ENCODE data around the gene ZFAND5. TPM values are rescaled to one million over a fixed set of nuclear protein-coding genes. Genes with fewer than 3 reads are reported as not detected.

Gene ZFAND5
- total and polyA plus RNA-seq, 2 of the 13 experiments (the other 11 are each of a cell fraction or from before 2014, with no cell fraction given), result 53.4 to 60.2 TPM

GRCh38 chr9:72364679-72365524 lies at the start of gene ZFAND5 (continued):
- TF ChIP-seq ZNF276 (CRISPR knock-in tag; IDR thresholded peaks at IDR 0.05; ENCODE audit: low read depth) (0 out of 2 replicates have a peak, but pooled peaks have one; percentile 72), ZMAT3 (CRISPR knock-in tag; conservative IDR thresholded peaks at IDR 0.05) (peak; percentile 63; the same call in 1 of the 2 replicates), ZNF143 (CRISPR knock-in tag; IDR thresholded peaks at IDR 0.05) (0 out of 2 replicates have a peak, but pooled peaks have one; percentile 29), ZSCAN29 (CRISPR knock-in tag; conservative IDR thresholded peaks at IDR 0.05) (no peak), MEIS2 (CRISPR knock-in tag; IDR thresholded peaks at IDR 0.05) (peak; percentile 70; the same call in 1 of the 2 replicates), ZFP90 (CRISPR knock-in tag; IDR thresholded peaks at IDR 0.05; ENCODE audit: borderline replicate concordance) (no peak; the same call in 1 of the 2 replicates), POLR2G (IDR thresholded peaks at IDR 0.05; ENCODE audit: low read depth, low read length) (peak; percentile 99), ZNF749 (CRISPR knock-in tag; IDR thresholded peaks at IDR 0.05; ENCODE audit: borderline replicate concordance) (peak; percentile 55; the same call in 1 of the 2 replicates)

GRCh38 chr9:72412483-72413040 lies 47.6 kb upstream of the ZFAND5 start:
- Histone ChIP-seq H3K27ac (ENCODE audit: extremely low read length, insufficient read depth, low read length) (no peak overlapping the region), H3K36me3 (replicated peaks in 1 of 2; ENCODE audit: control insufficient read depth in 1 of 2, insufficient read depth in 2 of 2, low read length in 2 of 2) (no peaks in the 10 kb centered on the region), H3K4me1 (ENCODE audit: insufficient read depth, low read length) (no peaks in the 10 kb centered on the region), H3K4me2 (ENCODE audit: low read depth, low read length) (no peak overlapping the region), H4K20me1 (ENCODE audit: insufficient read depth, low read length) (no peaks in the 10 kb centered on the region), H2AFZ (ENCODE audit: low read length) (no peak overlapping the region), H3K79me2 (ENCODE audit: insufficient read depth, low read length) (no peaks in the 10 kb centered on the region), H3K9ac (ENCODE audit: insufficient read depth, low read depth, low read length) (no peak overlapping the region), H3K9me3 (ENCODE audit: low read length) (no peaks in the 10 kb centered on the region), H3K4me3 (replicated peaks in 1 of 3; ENCODE audit: insufficient read depth in 1 of 3, low read depth in 2 of 3, low read length in 3 of 3) (no peak overlapping the region), H3K27me3 (ENCODE audit: control insufficient read depth in 1 of 2, insufficient read depth in 2 of 2, low read length in 2 of 2) (no peaks in the 10 kb centered on the region)
- WGBS (ENCODE audit: low lambda C conversion rate), result 41% methylated on average over 2 of the region's 2 CpGs
- ChIA-PET CTCF (ENCODE audit: low intra/inter-chr PET ratio, low total read pairs) (no interaction called here), POLR2A (no interaction called here)
- no peak for TF ChIP-seq HNRNPK (IDR thresholded peaks at IDR 0.05; ENCODE audit: low read depth, low read length, poor library complexity, severe bottlenecking)
- 0 out of 2 replicates have a peak, but pooled peaks have one; percentile 58 for TF ChIP-seq ZNF264 (CRISPR knock-in tag; IDR thresholded peaks at IDR 0.05)
- DNase-seq (ENCODE audit: low spot score) (no peak), ATAC-seq (no peak), FAIRE-seq (no peak)
- in situ Hi-C loops (cut with HindIII; ENCODE audit: extremely low pct_ligation_motif_present, low pct_unique_long_range_greater_than_20kb) (no loop called here), intact Hi-C loops (cut with micrococcal nuclease; ENCODE audit: unreplicated experiment) (no loop called here)
- no TSS peak for BruUV-seq (replicated peaks)

All from HepG2 (cell line).